ENCODE data around the gene SPAG4.

Gene SPAG4

DNA sequence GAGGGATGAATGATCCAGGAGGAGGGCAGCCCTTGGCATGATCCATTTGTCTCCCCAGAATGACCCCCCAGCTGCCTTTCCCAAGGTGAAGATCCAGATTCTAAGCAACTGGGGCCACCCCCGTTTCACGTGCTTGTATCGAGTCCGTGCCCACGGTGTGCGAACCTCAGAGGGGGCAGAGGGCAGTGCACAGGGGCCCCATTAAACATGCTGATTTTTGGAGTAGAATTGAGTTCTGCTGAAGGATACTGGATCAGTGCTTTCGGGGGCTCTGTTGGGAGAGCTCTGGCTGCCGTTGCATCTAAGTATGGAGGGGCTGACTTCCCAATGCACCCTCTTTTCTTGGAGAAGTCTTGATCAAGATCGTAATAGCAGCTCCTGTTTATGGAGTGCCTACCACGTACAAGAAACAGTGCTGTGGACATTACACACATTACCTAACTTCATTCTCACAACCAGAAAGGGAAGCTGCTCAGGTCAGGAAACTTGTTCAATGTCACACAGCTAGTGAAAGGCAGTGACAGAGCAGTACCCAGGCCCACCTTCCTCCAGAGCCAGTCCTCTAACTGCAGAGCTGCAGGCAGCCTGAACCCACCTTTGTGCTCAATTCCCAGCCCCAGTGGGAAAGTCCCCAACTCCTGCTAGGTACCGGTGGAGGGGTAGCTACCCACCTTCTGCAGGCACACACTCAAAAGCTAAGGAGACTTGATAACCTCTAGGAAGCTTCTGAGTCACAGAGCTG lies 5.4 kb downstream of the SPAG4 start:
- Histone ChIP-seq H3K36me3 (replicated peaks) (peaks cover 19% of the 10 kb centered on the region), H3K27ac (no peak overlapping the region), H3K4me3 (ENCODE audit: low read depth, low read length) (no peak overlapping the region), H3K27me3 (replicated peaks) (no peaks in the 10 kb centered on the region)
- TF ChIP-seq, protein P1, sequence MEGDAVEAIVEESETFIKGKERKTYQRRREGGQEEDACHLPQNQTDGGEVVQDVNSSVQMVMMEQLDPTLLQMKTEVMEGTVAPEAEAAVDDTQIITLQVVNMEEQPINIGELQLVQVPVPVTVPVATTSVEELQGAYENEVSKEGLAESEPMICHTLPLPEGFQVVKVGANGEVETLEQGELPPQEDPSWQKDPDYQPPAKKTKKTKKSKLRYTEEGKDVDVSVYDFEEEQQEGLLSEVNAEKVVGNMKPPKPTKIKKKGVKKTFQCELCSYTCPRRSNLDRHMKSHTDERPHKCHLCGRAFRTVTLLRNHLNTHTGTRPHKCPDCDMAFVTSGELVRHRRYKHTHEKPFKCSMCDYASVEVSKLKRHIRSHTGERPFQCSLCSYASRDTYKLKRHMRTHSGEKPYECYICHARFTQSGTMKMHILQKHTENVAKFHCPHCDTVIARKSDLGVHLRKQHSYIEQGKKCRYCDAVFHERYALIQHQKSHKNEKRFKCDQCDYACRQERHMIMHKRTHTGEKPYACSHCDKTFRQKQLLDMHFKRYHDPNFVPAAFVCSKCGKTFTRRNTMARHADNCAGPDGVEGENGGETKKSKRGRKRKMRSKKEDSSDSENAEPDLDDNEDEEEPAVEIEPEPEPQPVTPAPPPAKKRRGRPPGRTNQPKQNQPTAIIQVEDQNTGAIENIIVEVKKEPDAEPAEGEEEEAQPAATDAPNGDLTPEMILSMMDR (IDR thresholded peaks at IDR 0.05; ENCODE audit: low read depth, low read length, missing control alignments) = no peak
- in situ Hi-C loops (cut with HindIII; ENCODE audit: low pct_ligation_motif_present, low sequenced_read_pairs) = no loop called here
- no peak for DNase-seq

- Histone ChIP-seq H3K36me3 (replicated peaks) (peaks cover 23% of the 10 kb centered on the region), H3K27ac (no peak overlapping the region), H3K4me3 (ENCODE audit: low read depth, low read length) (no peak overlapping the region), H3K27me3 (replicated peaks) (no peaks in the 10 kb centered on the region)
- TF ChIP-seq, protein P1 (IDR thresholded peaks at IDR 0.05; ENCODE audit: low read depth, low read length, missing control alignments) = peak; percentile 11
- in situ Hi-C loops (cut with HindIII; ENCODE audit: low pct_ligation_motif_present, low sequenced_read_pairs) = no loop called here
- no peak for DNase-seq
Measured at GRCh38 chr20:35621560-35621946, 5.9 kb downstream of the SPAG4 start.

DNA sequence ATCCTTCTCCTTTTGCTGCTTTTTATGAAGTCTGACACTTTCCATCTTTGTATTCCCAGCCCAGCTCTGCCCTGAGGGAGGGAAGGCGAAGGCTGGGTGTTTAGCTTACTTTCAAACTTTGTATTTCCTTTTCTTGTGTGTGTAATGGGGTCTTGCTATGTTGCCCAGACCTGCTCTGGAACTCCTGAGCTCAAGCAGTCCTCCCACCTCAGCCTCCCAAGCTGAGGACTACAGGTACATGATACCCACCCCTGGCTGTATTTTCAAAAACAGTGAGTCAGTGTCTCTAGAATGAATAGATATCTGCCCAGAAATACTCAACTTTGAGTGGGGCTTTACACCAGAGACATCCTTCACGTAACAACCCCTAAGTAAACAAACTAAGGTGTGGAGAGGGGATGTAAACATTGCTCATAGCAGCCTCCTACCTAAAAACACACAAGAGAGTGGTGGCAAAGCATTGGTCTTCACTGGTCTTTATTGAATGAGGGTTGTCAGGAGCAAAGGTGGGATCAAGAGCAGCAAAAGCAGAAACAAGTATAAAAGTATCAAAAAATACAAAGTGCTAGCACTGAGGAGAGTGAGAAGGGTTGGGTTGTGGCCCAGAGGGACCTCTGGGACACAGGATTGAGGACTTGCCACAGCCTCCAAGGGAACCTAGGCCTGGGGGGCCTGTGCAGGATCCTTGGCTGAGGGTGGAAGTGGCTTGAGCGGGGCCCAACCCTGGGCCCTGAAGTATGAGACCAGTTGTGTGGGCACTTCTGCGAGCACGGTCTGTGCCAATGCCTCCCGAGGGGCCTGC lies 10.2 kb downstream of the SPAG4 start:
- no peak for DNase-seq
- H3K36me3 ChIP-seq (replicated peaks) = peaks cover 51% of the 10 kb centered on the region
- TF ChIP-seq, protein P1 (IDR thresholded peaks at IDR 0.05; ENCODE audit: low read depth, low read length, missing control alignments) = no peak
- in situ Hi-C loops (cut with HindIII; ENCODE audit: low pct_ligation_motif_present, low sequenced_read_pairs) = no loop called here
- no peak overlapping the region for H3K27ac ChIP-seq
- no peaks in the 10 kb centered on the region for H3K27me3 ChIP-seq (replicated peaks)
- no peak overlapping the region for H3K4me3 ChIP-seq (ENCODE audit: low read depth, low read length)

DNA sequence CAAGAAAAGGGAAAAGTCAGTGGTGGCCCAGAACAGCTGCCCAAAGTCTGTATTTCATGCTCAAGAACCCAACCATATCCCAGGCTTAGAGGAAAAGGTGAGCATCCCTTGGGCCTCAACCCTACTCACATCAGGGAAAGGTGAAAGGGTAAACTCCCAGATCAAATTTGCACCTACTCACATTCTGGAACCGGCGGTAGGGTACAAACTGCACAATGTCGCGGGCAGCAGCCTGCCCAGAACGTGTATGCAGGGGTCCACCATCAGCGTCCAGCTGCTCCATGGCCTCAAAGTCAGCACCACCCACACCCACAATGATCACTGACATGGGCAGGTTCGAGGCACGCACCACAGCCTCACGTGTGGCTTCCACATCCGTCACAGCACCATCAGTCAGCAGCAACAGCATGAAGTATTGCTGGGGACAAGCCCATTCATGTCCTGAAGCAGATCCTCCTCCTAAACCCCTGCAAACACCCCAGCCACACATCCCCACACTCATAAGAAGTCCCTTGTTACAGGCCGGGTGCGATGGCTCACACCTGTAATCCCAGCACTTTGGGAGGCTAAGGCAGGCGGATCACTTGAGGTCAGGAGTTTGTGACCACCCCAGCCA lies 10.9 kb downstream of the SPAG4 start:
- in situ Hi-C loops (cut with HindIII; ENCODE audit: low pct_ligation_motif_present, low sequenced_read_pairs) = no loop called here
- Histone ChIP-seq H3K27ac (no peak overlapping the region), H3K27me3 (replicated peaks) (no peaks in the 10 kb centered on the region), H3K36me3 (replicated peaks) (peaks cover 54% of the 10 kb centered on the region), H3K4me3 (ENCODE audit: low read depth, low read length) (no peak overlapping the region)
- TF ChIP-seq, protein P1 (IDR thresholded peaks at IDR 0.05; ENCODE audit: low read depth, low read length, missing control alignments) = no peak
- no peak for DNase-seq

DNA sequence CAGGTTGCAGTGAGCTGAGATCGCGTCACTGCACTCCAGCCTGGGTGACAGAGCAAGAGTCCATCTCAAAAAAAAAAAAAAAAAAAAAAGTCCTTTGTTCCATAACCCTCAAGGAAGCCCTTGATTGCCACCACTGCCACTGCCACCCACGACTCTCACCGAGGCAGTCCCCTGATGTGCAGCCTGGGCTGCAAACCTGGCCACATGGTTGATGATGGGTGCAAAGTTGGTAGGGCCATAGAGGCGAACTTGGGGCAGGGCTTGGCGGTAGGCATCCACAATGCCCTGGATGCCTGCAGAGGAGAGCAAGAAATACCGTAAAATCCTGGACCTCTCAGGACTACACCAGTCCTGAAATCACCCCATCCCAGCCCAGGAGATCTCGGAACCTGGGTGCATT lies 11.5 kb downstream of the SPAG4 start:
- in situ Hi-C loops (cut with HindIII; ENCODE audit: low pct_ligation_motif_present, low sequenced_read_pairs) = no loop called here
- TF ChIP-seq, protein P1 (IDR thresholded peaks at IDR 0.05; ENCODE audit: low read depth, low read length, missing control alignments) = no peak
- H3K27me3 ChIP-seq (replicated peaks) = no peaks in the 10 kb centered on the region
- DNase-seq = no peak
- H3K4me3 ChIP-seq (ENCODE audit: low read depth, low read length) = no peak overlapping the region
- no peak overlapping the region for H3K27ac ChIP-seq
- peaks cover 58% of the 10 kb centered on the region for H3K36me3 ChIP-seq (replicated peaks)

All from brain microvascular endothelial cell (primary cell).